MCF 10A (cell line): ENCODE measurements around the gene ADAMTS5. TPM values are rescaled to one million over a fixed set of nuclear protein-coding genes. Genes with fewer than 3 reads are reported as not detected.

Source experiments
- BruUV-seq: library from RNA; stranded (reverse); fragments of 400-500 nt; replicated peaks from 2 replicates; lab custom pipeline; 2021; lab: Mats Ljungman, UMichigan
- CTCF ChIA-PET: fragments of 300-600 bp; sonication (Branson Sonifier 250); formaldehyde crosslinking; extraction: SDS; loops from one replicate; lab custom pipeline; 2021; ENCODE audit warnings: antibody characterized with exemption, inconsistent platforms; lab: Yijun Ruan, JAX
- POLR2A ChIA-PET: fragments of 300-600, 350-650 bp; sonication (Branson Sonifier 250); formaldehyde crosslinking; extraction: SDS; loops from one replicate; lab custom pipeline; 2020; ENCODE audit warnings: antibody characterized with exemption, inconsistent platforms; lab: Yijun Ruan, JAX
- DNase-seq: peaks from one replicate; pipeline ENCODE4 v3.0.0-alpha.2; 2018; ENCODE audit not compliant: unreplicated experiment
- H3K27ac Mint-ChIP-seq: one replicate; pipeline ENCODE4 v1.8.0; 2022; ENCODE audit warnings: mild to moderate bottlenecking, low read depth, mixed read lengths; ENCODE audit not compliant: unreplicated experiment
- H3K27me3 Mint-ChIP-seq: one replicate; pipeline ENCODE4 v1.8.0; 2022; ENCODE audit warnings: mixed read lengths; ENCODE audit not compliant: insufficient read depth, unreplicated experiment
- H3K36me3 Mint-ChIP-seq: one replicate; pipeline ENCODE4 v1.8.0; 2022; ENCODE audit warnings: mild to moderate bottlenecking, moderate library complexity, mixed read lengths; ENCODE audit not compliant: insufficient read depth, unreplicated experiment
- H3K4me1 Mint-ChIP-seq: one replicate; pipeline ENCODE4 v1.8.0; 2022; ENCODE audit warnings: mixed read lengths; ENCODE audit not compliant: insufficient read depth, unreplicated experiment
- H3K4me3 Mint-ChIP-seq: one replicate; pipeline ENCODE4 v1.8.0; 2022; ENCODE audit warnings: mild to moderate bottlenecking, moderate library complexity, mixed read lengths; ENCODE audit not compliant: unreplicated experiment
- H3K9me3 Mint-ChIP-seq: one replicate; pipeline ENCODE4 v1.8.0; 2022; ENCODE audit warnings: mixed read lengths; ENCODE audit not compliant: unreplicated experiment
- CTCF ChIP-seq: fragments of 200-600 bp; IDR thresholded peaks from one replicate; pipeline ENCODE4 v1.8.0; 2022; ENCODE audit warnings: antibody characterized with exemption, mild to moderate bottlenecking; ENCODE audit not compliant: unreplicated experiment
- intact Hi-C: fragments of 100-400 bp; cut with micrococcal nuclease; formaldehyde crosslinking; loops from 2 replicates; pipeline ENCODE4 v1.14.1; 2022
- total RNA-seq: library from RNA; stranded (reverse); gene quantifications from 2 replicates; pipeline ENCODE4 v1.2.3, GENCODE V29; 2022

Gene ADAMTS5
- total RNA-seq, 1 experiment from 2014 or later = not detected

- no peaks in the 10 kb centered on the region for H3K9me3 Mint-ChIP-seq
These were observed 10.1 kb downstream of the ADAMTS5 start for GRCh38 chr21:26956813-26957212.

GRCh38 chr21:26956216-26956615 is 10.7 kb downstream of the ADAMTS5 start:
- no TSS peak for BruUV-seq
- intact Hi-C loops = no loop called here
- POLR2A ChIA-PET = no interaction called here
- Mint-ChIP-seq H3K36me3 (no peaks in the 10 kb centered on the region), H3K9me3 (no peaks in the 10 kb centered on the region), H3K27ac (no peak overlapping the region), H3K4me3 (no peak overlapping the region), H3K27me3 (no peaks in the 10 kb centered on the region), H3K4me1 (no peaks in the 10 kb centered on the region)
- no peak for TF ChIP-seq CTCF
- CTCF ChIA-PET = interaction anchor here (1.1 kb wide), 1 partner anchor 609 kb away, joined by 6 read pairs; no protein-coding TSS in a partner anchor
- no peak for DNase-seq

More at GRCh38 chr21:26956813-26957212, 10.1 kb downstream of the ADAMTS5 start:
- BruUV-seq = no TSS peak
- no peak for DNase-seq
- Mint-ChIP-seq H3K27ac (no peak overlapping the region), H3K4me1 (no peaks in the 10 kb centered on the region), H3K27me3 (no peaks in the 10 kb centered on the region), H3K36me3 (no peaks in the 10 kb centered on the region), H3K4me3 (no peak overlapping the region)
- POLR2A ChIA-PET = no interaction called here
- CTCF ChIA-PET = interaction anchor here (1.1 kb wide), 1 partner anchor 609 kb away, joined by 6 read pairs; no protein-coding TSS in a partner anchor
- intact Hi-C loops = no loop called here
- no peak for TF ChIP-seq CTCF

- no peak for DNase-seq
- CTCF ChIA-PET = no interaction called here
- Mint-ChIP-seq H3K4me1 (no peaks in the 10 kb centered on the region), H3K9me3 (no peaks in the 10 kb centered on the region), H3K27ac (no peak overlapping the region), H3K27me3 (no peaks in the 10 kb centered on the region), H3K4me3 (no peak overlapping the region), H3K36me3 (no peaks in the 10 kb centered on the region)
- POLR2A ChIA-PET = no interaction called here
- intact Hi-C loops = no loop called here
- no TSS peak for BruUV-seq
- TF ChIP-seq CTCF = no peak
These were observed 12.2 kb downstream of the ADAMTS5 start for GRCh38 chr21:26954662-26955121.

GRCh38 chr21:26952374-26953066 is 14.4 kb downstream of the ADAMTS5 start:
- Mint-ChIP-seq H3K27ac (no peak overlapping the region), H3K27me3 (no peaks in the 10 kb centered on the region), H3K9me3 (no peaks in the 10 kb centered on the region), H3K4me3 (no peak overlapping the region), H3K4me1 (no peaks in the 10 kb centered on the region), H3K36me3 (no peaks in the 10 kb centered on the region)
- CTCF ChIA-PET = no interaction called here
- intact Hi-C loops = no loop called here
- BruUV-seq = no TSS peak
- no peak for DNase-seq
- POLR2A ChIA-PET = no interaction called here
- TF ChIP-seq CTCF = no peak
